ENCODE measurements around the gene LIMS2. TPM values are rescaled to one million over a fixed set of nuclear protein-coding genes. Genes with fewer than 3 reads are reported as not detected.

The LIMS2 gene
- polyA plus RNA-seq, 2 of the 4 experiments (the other 2 are of a cell fraction), result 1.2 to 6.1 TPM

DNA sequence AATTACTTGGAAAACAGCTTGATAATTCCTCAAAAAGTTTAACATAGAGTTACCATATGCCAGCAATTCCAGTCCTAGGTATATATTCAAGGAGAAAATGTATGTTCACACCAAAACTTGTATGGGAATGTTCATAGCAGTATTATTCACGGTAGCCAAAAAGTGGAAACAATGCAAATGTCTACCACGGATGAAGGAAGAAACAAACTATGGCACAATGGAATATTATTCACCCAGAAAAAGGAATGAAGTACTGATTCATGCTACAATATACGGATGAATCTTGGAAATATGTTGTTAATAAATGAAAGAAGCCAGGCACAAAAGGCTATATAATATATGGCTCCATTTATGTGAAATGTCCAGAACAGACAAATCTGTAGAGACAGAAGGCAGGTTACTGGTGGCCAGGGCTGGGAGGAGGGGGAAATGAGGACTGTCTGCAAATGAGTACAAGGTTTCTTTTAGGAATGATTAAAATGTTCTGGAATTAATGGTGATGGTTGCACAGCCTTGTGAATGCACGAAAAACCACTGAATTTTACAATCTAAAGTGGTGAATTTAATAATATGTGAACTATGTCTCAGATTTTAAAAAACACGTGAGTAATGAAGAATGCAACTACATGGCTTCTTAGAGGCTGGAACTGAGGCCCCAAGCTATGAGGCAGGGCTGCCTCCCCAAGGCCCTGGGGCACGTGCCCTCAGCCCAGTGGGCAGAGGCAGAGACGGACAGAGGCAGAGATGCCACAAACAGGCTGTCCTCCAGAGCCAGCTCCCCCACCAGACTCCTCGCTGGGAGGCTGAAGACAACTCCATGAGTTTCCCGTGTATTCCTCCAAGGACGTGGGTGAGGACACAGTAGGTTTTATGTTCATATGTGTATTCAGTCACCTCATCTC, 5.0 kb downstream of the LIMS2 start (continued):
- TF ChIP-seq MYC (IDR thresholded peaks at IDR 0.05; ENCODE audit: borderline replicate concordance, low read length), result no peak
- no peak for TF ChIP-seq CHD2 (IDR thresholded peaks at IDR 0.05; ENCODE audit: low read length, partially characterized antibody)
- no peak for TF ChIP-seq RCOR1 (IDR thresholded peaks at IDR 0.05; ENCODE audit: low read depth, low read length)

GRCh38 chr2:127669056-127669455, 6.3 kb downstream of the LIMS2 start:
- H3K4me1 ChIP-seq, result peaks cover 4% of the 10 kb centered on the region; the same call in 2 of the 3 replicates
- ATAC-seq (no peak), DNase-seq (ENCODE audit: low read depth in 1 of 2, low spot score in 1 of 2) (no peak), FAIRE-seq (no peak)
- no peaks in the 10 kb centered on the region; the same call in 2 of the 3 replicates for H3K9me3 ChIP-seq
- 75% methylated on average over 7 of the region's 7 CpGs for WGBS (ENCODE audit: missing lambda C conversion rate)
- ChIA-PET CTCF (no interaction called here), POLR2A (no interaction called here)
- TF ChIP-seq RFX5 (IDR thresholded peaks at IDR 0.05) (no peak), NFE2L2 (conservative IDR thresholded peaks at IDR 0.05; ENCODE audit: low read length) (no peak), EHF (CRISPR knock-in tag; IDR thresholded peaks at IDR 0.05) (no peak), TFCP2L1 (CRISPR knock-in tag; IDR thresholded peaks at IDR 0.05) (no peak), SMC3 (IDR thresholded peaks at IDR 0.05) (no peak), GATA3 (IDR thresholded peaks at IDR 0.05; ENCODE audit: borderline replicate concordance) (no peak), EP300 (IDR thresholded peaks at IDR 0.05) (no peak)
- no peak overlapping the region for H3K4me2 ChIP-seq
- H3K27ac ChIP-seq, result no peak overlapping the region
- H3K4me3 ChIP-seq, result no peak overlapping the region

DNA sequence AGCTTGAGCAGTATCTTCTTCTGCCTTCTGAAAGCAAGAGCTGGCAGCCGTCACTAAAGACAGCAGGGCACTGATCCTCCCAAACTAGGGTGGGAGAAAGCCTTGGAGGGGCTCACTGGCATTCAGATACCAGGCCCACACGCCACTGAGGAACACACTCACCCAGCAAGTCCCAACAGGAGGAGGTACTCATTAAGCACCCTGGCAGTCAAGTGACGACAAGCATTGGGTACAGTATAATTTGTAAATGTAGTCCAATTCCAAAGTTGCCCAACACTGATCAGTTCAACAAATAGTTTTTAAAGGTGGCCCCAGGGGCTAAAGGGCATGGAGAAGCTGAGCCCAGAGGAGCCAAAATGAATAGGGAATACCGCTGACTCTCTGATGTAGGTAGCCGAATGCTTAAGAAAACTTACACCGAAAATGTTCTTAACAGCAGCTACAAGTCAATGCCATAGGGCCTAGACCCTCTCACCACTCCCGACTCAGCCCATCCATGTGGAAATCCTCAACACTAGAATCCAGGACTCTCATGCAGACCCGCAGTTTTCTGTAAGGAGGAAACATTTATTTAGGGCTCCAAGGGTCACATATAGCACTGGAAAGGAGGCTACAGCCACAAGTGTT, 9.9 kb downstream of the LIMS2 start:
- no peak overlapping the region for H3K4me3 ChIP-seq
- no peak for FAIRE-seq
- no peaks in the 10 kb centered on the region; the same call in 2 of the 3 replicates for H3K9me3 ChIP-seq
- H3K4me2 ChIP-seq, result no peak overlapping the region
- no peak overlapping the region for H3K27ac ChIP-seq
- no peak for DNase-seq (ENCODE audit: low read depth in 1 of 2, low spot score in 1 of 2)
- no peak for ATAC-seq
- no peaks in the 10 kb centered on the region for H3K4me1 ChIP-seq
- POLR2A ChIA-PET, result no interaction called here
- CTCF ChIA-PET, result interaction anchor here (0.9 to 5.0 kb wide), 2 partner anchors 15 to 74 kb away, joined by 3 to 25 read pairs; no protein-coding TSS in a partner anchor
- TF ChIP-seq MAX (IDR thresholded peaks at IDR 0.05), result no peak
- no peak for TF ChIP-seq EP300 (IDR thresholded peaks at IDR 0.05)
- TF ChIP-seq HOXB5 (CRISPR knock-in tag; IDR thresholded peaks at IDR 0.05), result no peak
- TF ChIP-seq, protein P1, sequence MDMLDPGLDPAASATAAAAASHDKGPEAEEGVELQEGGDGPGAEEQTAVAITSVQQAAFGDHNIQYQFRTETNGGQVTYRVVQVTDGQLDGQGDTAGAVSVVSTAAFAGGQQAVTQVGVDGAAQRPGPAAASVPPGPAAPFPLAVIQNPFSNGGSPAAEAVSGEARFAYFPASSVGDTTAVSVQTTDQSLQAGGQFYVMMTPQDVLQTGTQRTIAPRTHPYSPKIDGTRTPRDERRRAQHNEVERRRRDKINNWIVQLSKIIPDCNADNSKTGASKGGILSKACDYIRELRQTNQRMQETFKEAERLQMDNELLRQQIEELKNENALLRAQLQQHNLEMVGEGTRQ (IDR thresholded peaks at IDR 0.05), result no peak
- TF ChIP-seq, protein P2, sequence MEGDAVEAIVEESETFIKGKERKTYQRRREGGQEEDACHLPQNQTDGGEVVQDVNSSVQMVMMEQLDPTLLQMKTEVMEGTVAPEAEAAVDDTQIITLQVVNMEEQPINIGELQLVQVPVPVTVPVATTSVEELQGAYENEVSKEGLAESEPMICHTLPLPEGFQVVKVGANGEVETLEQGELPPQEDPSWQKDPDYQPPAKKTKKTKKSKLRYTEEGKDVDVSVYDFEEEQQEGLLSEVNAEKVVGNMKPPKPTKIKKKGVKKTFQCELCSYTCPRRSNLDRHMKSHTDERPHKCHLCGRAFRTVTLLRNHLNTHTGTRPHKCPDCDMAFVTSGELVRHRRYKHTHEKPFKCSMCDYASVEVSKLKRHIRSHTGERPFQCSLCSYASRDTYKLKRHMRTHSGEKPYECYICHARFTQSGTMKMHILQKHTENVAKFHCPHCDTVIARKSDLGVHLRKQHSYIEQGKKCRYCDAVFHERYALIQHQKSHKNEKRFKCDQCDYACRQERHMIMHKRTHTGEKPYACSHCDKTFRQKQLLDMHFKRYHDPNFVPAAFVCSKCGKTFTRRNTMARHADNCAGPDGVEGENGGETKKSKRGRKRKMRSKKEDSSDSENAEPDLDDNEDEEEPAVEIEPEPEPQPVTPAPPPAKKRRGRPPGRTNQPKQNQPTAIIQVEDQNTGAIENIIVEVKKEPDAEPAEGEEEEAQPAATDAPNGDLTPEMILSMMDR (IDR thresholded peaks at IDR 0.05), result no peak
- 88% methylated on average over 8 of the region's 8 CpGs for WGBS (ENCODE audit: missing lambda C conversion rate)

GRCh38 chr2:127664895-127665225, 10.5 kb downstream of the LIMS2 start:
- no peak for ATAC-seq
- 88% methylated on average over 6 of the region's 6 CpGs for WGBS (ENCODE audit: missing lambda C conversion rate)
- ChIA-PET CTCF (interaction anchor here (0.9 to 5.0 kb wide), 2 partner anchors 14 to 74 kb away, joined by 3 to 25 read pairs; no protein-coding TSS in a partner anchor), POLR2A (no interaction called here)
- no peaks in the 10 kb centered on the region for H3K4me1 ChIP-seq
- no peak for FAIRE-seq
- no peak overlapping the region for H3K4me3 ChIP-seq
- DNase-seq (ENCODE audit: low read depth in 1 of 2, low spot score in 1 of 2), result no peak
- H3K4me2 ChIP-seq, result no peak overlapping the region
- H3K9me3 ChIP-seq, result no peaks in the 10 kb centered on the region; the same call in 2 of the 3 replicates
- H3K27ac ChIP-seq, result no peak overlapping the region
- TF ChIP-seq, protein P3, sequence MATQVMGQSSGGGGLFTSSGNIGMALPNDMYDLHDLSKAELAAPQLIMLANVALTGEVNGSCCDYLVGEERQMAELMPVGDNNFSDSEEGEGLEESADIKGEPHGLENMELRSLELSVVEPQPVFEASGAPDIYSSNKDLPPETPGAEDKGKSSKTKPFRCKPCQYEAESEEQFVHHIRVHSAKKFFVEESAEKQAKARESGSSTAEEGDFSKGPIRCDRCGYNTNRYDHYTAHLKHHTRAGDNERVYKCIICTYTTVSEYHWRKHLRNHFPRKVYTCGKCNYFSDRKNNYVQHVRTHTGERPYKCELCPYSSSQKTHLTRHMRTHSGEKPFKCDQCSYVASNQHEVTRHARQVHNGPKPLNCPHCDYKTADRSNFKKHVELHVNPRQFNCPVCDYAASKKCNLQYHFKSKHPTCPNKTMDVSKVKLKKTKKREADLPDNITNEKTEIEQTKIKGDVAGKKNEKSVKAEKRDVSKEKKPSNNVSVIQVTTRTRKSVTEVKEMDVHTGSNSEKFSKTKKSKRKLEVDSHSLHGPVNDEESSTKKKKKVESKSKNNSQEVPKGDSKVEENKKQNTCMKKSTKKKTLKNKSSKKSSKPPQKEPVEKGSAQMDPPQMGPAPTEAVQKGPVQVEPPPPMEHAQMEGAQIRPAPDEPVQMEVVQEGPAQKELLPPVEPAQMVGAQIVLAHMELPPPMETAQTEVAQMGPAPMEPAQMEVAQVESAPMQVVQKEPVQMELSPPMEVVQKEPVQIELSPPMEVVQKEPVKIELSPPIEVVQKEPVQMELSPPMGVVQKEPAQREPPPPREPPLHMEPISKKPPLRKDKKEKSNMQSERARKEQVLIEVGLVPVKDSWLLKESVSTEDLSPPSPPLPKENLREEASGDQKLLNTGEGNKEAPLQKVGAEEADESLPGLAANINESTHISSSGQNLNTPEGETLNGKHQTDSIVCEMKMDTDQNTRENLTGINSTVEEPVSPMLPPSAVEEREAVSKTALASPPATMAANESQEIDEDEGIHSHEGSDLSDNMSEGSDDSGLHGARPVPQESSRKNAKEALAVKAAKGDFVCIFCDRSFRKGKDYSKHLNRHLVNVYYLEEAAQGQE (IDR thresholded peaks at IDR 0.05), result no peak
- TF ChIP-seq, protein P4, sequence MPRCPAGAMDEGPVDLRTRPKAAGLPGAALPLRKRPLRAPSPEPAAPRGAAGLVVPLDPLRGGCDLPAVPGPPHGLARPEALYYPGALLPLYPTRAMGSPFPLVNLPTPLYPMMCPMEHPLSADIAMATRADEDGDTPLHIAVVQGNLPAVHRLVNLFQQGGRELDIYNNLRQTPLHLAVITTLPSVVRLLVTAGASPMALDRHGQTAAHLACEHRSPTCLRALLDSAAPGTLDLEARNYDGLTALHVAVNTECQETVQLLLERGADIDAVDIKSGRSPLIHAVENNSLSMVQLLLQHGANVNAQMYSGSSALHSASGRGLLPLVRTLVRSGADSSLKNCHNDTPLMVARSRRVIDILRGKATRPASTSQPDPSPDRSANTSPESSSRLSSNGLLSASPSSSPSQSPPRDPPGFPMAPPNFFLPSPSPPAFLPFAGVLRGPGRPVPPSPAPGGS (IDR thresholded peaks at IDR 0.05), result no peak
- TF ChIP-seq NR3C1 (IDR thresholded peaks at IDR 0.05), result no peak
- TF ChIP-seq, protein P2 (IDR thresholded peaks at IDR 0.05), result no peak
- TF ChIP-seq NPAS2 (CRISPR knock-in tag; IDR thresholded peaks at IDR 0.05; ENCODE audit: borderline replicate concordance), result no peak
- no peak for TF ChIP-seq RNF2 (IDR thresholded peaks at IDR 0.05; ENCODE audit: borderline replicate concordance, low read depth)
